NB4 (cell line): Measurements from ENCODE around the gene SPATA31D4.

Experiments used
- MYC ChIP-seq: IDR thresholded peaks from 2 replicates; pipeline ENCODE4 v1.6.1; 2011; ENCODE audit warnings: low read depth, low read length
- POLR2A ChIP-seq: IDR thresholded peaks from 2 replicates; pipeline ENCODE4 v1.6.1; 2011; ENCODE audit warnings: mild to moderate bottlenecking; ENCODE audit not compliant: insufficient read length; ENCODE audit errors: extremely low read depth
- TF ChIP-seq, protein P1 (sequence below): IDR thresholded peaks from one replicate; pipeline ENCODE4 v1.5.1; 2012; ENCODE audit warnings: low read depth, low read length
- TF ChIP-seq, protein P2 (sequence below): IDR thresholded peaks from 2 replicates; pipeline ENCODE4 v1.6.1; 2011; ENCODE audit warnings: low read depth, low read length

- TF ChIP-seq, protein P1, sequence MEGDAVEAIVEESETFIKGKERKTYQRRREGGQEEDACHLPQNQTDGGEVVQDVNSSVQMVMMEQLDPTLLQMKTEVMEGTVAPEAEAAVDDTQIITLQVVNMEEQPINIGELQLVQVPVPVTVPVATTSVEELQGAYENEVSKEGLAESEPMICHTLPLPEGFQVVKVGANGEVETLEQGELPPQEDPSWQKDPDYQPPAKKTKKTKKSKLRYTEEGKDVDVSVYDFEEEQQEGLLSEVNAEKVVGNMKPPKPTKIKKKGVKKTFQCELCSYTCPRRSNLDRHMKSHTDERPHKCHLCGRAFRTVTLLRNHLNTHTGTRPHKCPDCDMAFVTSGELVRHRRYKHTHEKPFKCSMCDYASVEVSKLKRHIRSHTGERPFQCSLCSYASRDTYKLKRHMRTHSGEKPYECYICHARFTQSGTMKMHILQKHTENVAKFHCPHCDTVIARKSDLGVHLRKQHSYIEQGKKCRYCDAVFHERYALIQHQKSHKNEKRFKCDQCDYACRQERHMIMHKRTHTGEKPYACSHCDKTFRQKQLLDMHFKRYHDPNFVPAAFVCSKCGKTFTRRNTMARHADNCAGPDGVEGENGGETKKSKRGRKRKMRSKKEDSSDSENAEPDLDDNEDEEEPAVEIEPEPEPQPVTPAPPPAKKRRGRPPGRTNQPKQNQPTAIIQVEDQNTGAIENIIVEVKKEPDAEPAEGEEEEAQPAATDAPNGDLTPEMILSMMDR: no peak
- no peak for TF ChIP-seq POLR2A
- no peak for TF ChIP-seq MYC
- TF ChIP-seq, protein P2, sequence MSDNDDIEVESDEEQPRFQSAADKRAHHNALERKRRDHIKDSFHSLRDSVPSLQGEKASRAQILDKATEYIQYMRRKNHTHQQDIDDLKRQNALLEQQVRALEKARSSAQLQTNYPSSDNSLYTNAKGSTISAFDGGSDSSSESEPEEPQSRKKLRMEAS: no peak
These were observed 49.7 kb upstream of the SPATA31D4 start for GRCh38 chr9:81878530-81878929.
